ENCODE measurements around the gene NFIB. TPM values are rescaled to one million over a fixed set of nuclear protein-coding genes. Genes with fewer than 3 reads are reported as not detected.

Gene NFIB
- total and polyA plus RNA-seq, 7 experiments from 2014 or later, result 0.32 TPM; not detected in 6

- H3K27me3 Mint-ChIP-seq, result no peaks in the 10 kb centered on the region
- Histone ChIP-seq H3K4me1 (ENCODE audit: control insufficient read depth in 2 of 2, insufficient read depth in 2 of 2, low read length in 2 of 2) (no peaks in the 10 kb centered on the region), H3K4me3 (ENCODE audit: low read length) (no peak overlapping the region), H3K27me3 (ENCODE audit: control insufficient read depth in 2 of 2, insufficient read depth in 2 of 2, low read length in 2 of 2) (no peaks in the 10 kb centered on the region), H3K9me3 (ENCODE audit: control insufficient read depth in 2 of 3, low read length in 3 of 3) (no peaks in the 10 kb centered on the region), H3K27ac (ENCODE audit: low read depth, low read length) (no peak overlapping the region), H3K36me3 (ENCODE audit: control insufficient read depth in 2 of 3, insufficient read depth in 3 of 3, low read length in 3 of 3) (no peaks in the 10 kb centered on the region)
- POLR2A ChIA-PET, result no interaction called here
- no peak overlapping the region for H3K27ac Mint-ChIP-seq
- H3K9me3 Mint-ChIP-seq, result peaks cover 0 to 9% (median 0%) of the 10 kb centered on the region in 11 donors
- CTCF ChIA-PET, result no interaction called here
- ATAC-seq (no peak), DNase-seq (no peak)
- intact Hi-C loops (cut with micrococcal nuclease), result no loop called here
- no peak overlapping the region for H3K4me3 Mint-ChIP-seq
- H3K4me1 Mint-ChIP-seq, result no peaks in the 10 kb centered on the region
- no peaks in the 10 kb centered on the region for H3K36me3 Mint-ChIP-seq
These were observed 232.2 kb downstream of the NFIB start for GRCh38 chr9:14081745-14082144.

- Histone ChIP-seq H3K27ac (ENCODE audit: low read depth, low read length) (no peak overlapping the region), H3K27me3 (ENCODE audit: control insufficient read depth in 2 of 2, insufficient read depth in 2 of 2, low read length in 2 of 2) (no peaks in the 10 kb centered on the region), H3K4me3 (ENCODE audit: low read length) (no peak overlapping the region), H3K36me3 (ENCODE audit: control insufficient read depth in 2 of 3, insufficient read depth in 3 of 3, low read length in 3 of 3) (no peaks in the 10 kb centered on the region), H3K4me1 (ENCODE audit: control insufficient read depth in 2 of 2, insufficient read depth in 2 of 2, low read length in 2 of 2) (no peaks in the 10 kb centered on the region), H3K9me3 (ENCODE audit: control insufficient read depth in 2 of 3, low read length in 3 of 3) (no peaks in the 10 kb centered on the region)
- no peaks in the 10 kb centered on the region for H3K36me3 Mint-ChIP-seq
- H3K4me3 Mint-ChIP-seq, result no peak overlapping the region
- ATAC-seq (no peak), DNase-seq (no peak)
- ChIA-PET POLR2A (no interaction called here), CTCF (no interaction called here)
- intact Hi-C loops (cut with micrococcal nuclease), result no loop called here
- H3K27me3 Mint-ChIP-seq, result no peaks in the 10 kb centered on the region
- peaks cover 0 to 13% (median 0%) of the 10 kb centered on the region in 11 donors for H3K9me3 Mint-ChIP-seq
- no peaks in the 10 kb centered on the region for H3K4me1 Mint-ChIP-seq
- H3K27ac Mint-ChIP-seq, result no peak overlapping the region
These were observed 232.9 kb downstream of the NFIB start for GRCh38 chr9:14080959-14081542.

GRCh38 chr9:14079440-14079839 lies 234.5 kb downstream of the NFIB start:
- H3K27me3 Mint-ChIP-seq, result no peaks in the 10 kb centered on the region
- Histone ChIP-seq H3K36me3 (ENCODE audit: control insufficient read depth in 2 of 3, insufficient read depth in 3 of 3, low read length in 3 of 3) (no peaks in the 10 kb centered on the region), H3K27ac (ENCODE audit: low read depth, low read length) (no peak overlapping the region), H3K4me3 (ENCODE audit: low read length) (no peak overlapping the region), H3K4me1 (ENCODE audit: control insufficient read depth in 2 of 2, insufficient read depth in 2 of 2, low read length in 2 of 2) (no peaks in the 10 kb centered on the region), H3K27me3 (ENCODE audit: control insufficient read depth in 2 of 2, insufficient read depth in 2 of 2, low read length in 2 of 2) (no peaks in the 10 kb centered on the region), H3K9me3 (ENCODE audit: control insufficient read depth in 2 of 3, low read length in 3 of 3) (peaks cover 0 to 5% (median 0%) of the 10 kb centered on the region in 3 experiments)
- ATAC-seq (no peak), DNase-seq (no peak)
- no peaks in the 10 kb centered on the region for H3K36me3 Mint-ChIP-seq
- intact Hi-C loops (cut with micrococcal nuclease), result no loop called here
- peaks cover 0 to 13% (median 3%) of the 10 kb centered on the region in 11 donors for H3K9me3 Mint-ChIP-seq
- POLR2A ChIA-PET, result no interaction called here
- no peaks in the 10 kb centered on the region for H3K4me1 Mint-ChIP-seq
- H3K4me3 Mint-ChIP-seq, result no peak overlapping the region
- no peak overlapping the region for H3K27ac Mint-ChIP-seq
- CTCF ChIA-PET, result no interaction called here

- no peaks in the 10 kb centered on the region for H3K36me3 ChIP-seq (ENCODE audit: control insufficient read depth in 2 of 3, insufficient read depth in 3 of 3, low read length in 3 of 3)
- CTCF ChIA-PET, result no interaction called here
- Mint-ChIP-seq H3K9me3 (peaks cover 0 to 19% (median 3%) of the 10 kb centered on the region in 11 donors), H3K4me1 (no peaks in the 10 kb centered on the region), H3K4me3 (no peak overlapping the region), H3K36me3 (no peaks in the 10 kb centered on the region), H3K27ac (no peak overlapping the region), H3K27me3 (no peaks in the 10 kb centered on the region)
- no peak overlapping the region for H3K4me3 ChIP-seq (ENCODE audit: low read length)
- H3K27me3 ChIP-seq (ENCODE audit: control insufficient read depth in 2 of 2, insufficient read depth in 2 of 2, low read length in 2 of 2), result no peaks in the 10 kb centered on the region
- no peaks in the 10 kb centered on the region for H3K4me1 ChIP-seq (ENCODE audit: control insufficient read depth in 2 of 2, insufficient read depth in 2 of 2, low read length in 2 of 2)
- intact Hi-C loops (cut with micrococcal nuclease), result no loop called here
- no peak for DNase-seq
- POLR2A ChIA-PET, result no interaction called here
- H3K27ac ChIP-seq (ENCODE audit: low read depth, low read length), result no peak overlapping the region
- H3K9me3 ChIP-seq (ENCODE audit: control insufficient read depth in 2 of 3, low read length in 3 of 3), result peaks cover 0 to 5% (median 0%) of the 10 kb centered on the region in 3 experiments
- ATAC-seq, result no peak
These were observed 236.3 kb downstream of the NFIB start for GRCh38 chr9:14077672-14078071.

GRCh38 chr9:14075218-14075617 lies 238.7 kb downstream of the NFIB start:
- DNase-seq (no peak), ATAC-seq (no peak)
- Mint-ChIP-seq H3K27ac (no peak overlapping the region), H3K4me3 (no peak overlapping the region), H3K36me3 (no peaks in the 10 kb centered on the region), H3K27me3 (no peaks in the 10 kb centered on the region), H3K9me3 (peaks cover 0 to 19% (median 5%) of the 10 kb centered on the region in 11 donors), H3K4me1 (no peaks in the 10 kb centered on the region)
- H3K9me3 ChIP-seq (ENCODE audit: control insufficient read depth in 2 of 3, low read length in 3 of 3), result peaks cover 0 to 5% (median 0%) of the 10 kb centered on the region in 3 experiments
- intact Hi-C loops (cut with micrococcal nuclease), result no loop called here
- no peaks in the 10 kb centered on the region for H3K36me3 ChIP-seq (ENCODE audit: control insufficient read depth in 2 of 3, insufficient read depth in 3 of 3, low read length in 3 of 3)
- ChIA-PET CTCF (no interaction called here), POLR2A (no interaction called here)
- H3K27ac ChIP-seq (ENCODE audit: low read depth, low read length), result no peak overlapping the region
- no peak overlapping the region for H3K4me3 ChIP-seq (ENCODE audit: low read length)
- H3K27me3 ChIP-seq (ENCODE audit: control insufficient read depth in 2 of 2, insufficient read depth in 2 of 2, low read length in 2 of 2), result no peaks in the 10 kb centered on the region
- no peaks in the 10 kb centered on the region for H3K4me1 ChIP-seq (ENCODE audit: control insufficient read depth in 2 of 2, insufficient read depth in 2 of 2, low read length in 2 of 2)

GRCh38 chr9:14072850-14073249 lies 241.1 kb downstream of the NFIB start:
- DNase-seq, result no peak
- Histone ChIP-seq H3K9me3 (ENCODE audit: control insufficient read depth in 2 of 3, low read length in 3 of 3) (peaks cover 0 to 5% (median 0%) of the 10 kb centered on the region in 3 experiments), H3K4me1 (ENCODE audit: control insufficient read depth in 2 of 2, insufficient read depth in 2 of 2, low read length in 2 of 2) (no peaks in the 10 kb centered on the region), H3K27ac (ENCODE audit: low read depth, low read length) (no peak overlapping the region), H3K4me3 (ENCODE audit: low read length) (no peak overlapping the region), H3K27me3 (ENCODE audit: control insufficient read depth in 2 of 2, insufficient read depth in 2 of 2, low read length in 2 of 2) (no peaks in the 10 kb centered on the region), H3K36me3 (ENCODE audit: control insufficient read depth in 2 of 3, insufficient read depth in 3 of 3, low read length in 3 of 3) (no peaks in the 10 kb centered on the region)
- H3K27ac Mint-ChIP-seq, result no peak overlapping the region
- H3K27me3 Mint-ChIP-seq, result no peaks in the 10 kb centered on the region
- H3K9me3 Mint-ChIP-seq, result peaks cover 1 to 18% (median 6%) of the 10 kb centered on the region in 11 donors
- CTCF ChIA-PET, result no interaction called here
- no peaks in the 10 kb centered on the region for H3K4me1 Mint-ChIP-seq
- H3K36me3 Mint-ChIP-seq, result no peaks in the 10 kb centered on the region
- no peak overlapping the region for H3K4me3 Mint-ChIP-seq
- ATAC-seq, result no peak
- intact Hi-C loops (cut with micrococcal nuclease), result no loop called here
- POLR2A ChIA-PET, result no interaction called here

GRCh38 chr9:14071484-14071883 lies 242.5 kb downstream of the NFIB start:
- H3K36me3 Mint-ChIP-seq, result no peaks in the 10 kb centered on the region
- H3K9me3 Mint-ChIP-seq, result peaks cover 1 to 21% (median 5%) of the 10 kb centered on the region in 11 donors

More at GRCh38 chr9:14071484-14071883, 242.5 kb downstream of the NFIB start:
- Histone ChIP-seq H3K36me3 (ENCODE audit: control insufficient read depth in 2 of 3, insufficient read depth in 3 of 3, low read length in 3 of 3) (no peaks in the 10 kb centered on the region), H3K27ac (ENCODE audit: low read depth, low read length) (no peak overlapping the region), H3K9me3 (ENCODE audit: control insufficient read depth in 2 of 3, low read length in 3 of 3) (peaks cover 0 to 5% (median 0%) of the 10 kb centered on the region in 3 experiments), H3K4me3 (ENCODE audit: low read length) (no peak overlapping the region), H3K27me3 (ENCODE audit: control insufficient read depth in 2 of 2, insufficient read depth in 2 of 2, low read length in 2 of 2) (no peaks in the 10 kb centered on the region), H3K4me1 (ENCODE audit: control insufficient read depth in 2 of 2, insufficient read depth in 2 of 2, low read length in 2 of 2) (no peaks in the 10 kb centered on the region)
- CTCF ChIA-PET, result no interaction called here
- Mint-ChIP-seq H3K27ac (no peak overlapping the region), H3K4me3 (no peak overlapping the region), H3K27me3 (no peaks in the 10 kb centered on the region), H3K4me1 (no peaks in the 10 kb centered on the region)
- POLR2A ChIA-PET, result no interaction called here
- ATAC-seq (no peak), DNase-seq (no peak)
- intact Hi-C loops (cut with micrococcal nuclease), result no loop called here

All from naive thymus-derived CD4-positive, alpha-beta T cell (primary cell).